Activated naive CD4-positive, alpha-beta T cell treated with anti-CD3 and anti-CD28 coated beads, Interleukin-2, amount 50 U/mL, for 72 hours (primary cell): ENCODE results near the gene SEMA4C. TPM values are rescaled to one million over a fixed set of nuclear protein-coding genes. Genes with fewer than 3 reads are reported as not detected.
"Not testable (repeated sequence)": the region's sequence is repeated elsewhere in the genome, so short reads cannot be mapped to it uniquely, and the experiment has no call there.

ENCODE experiments used
- ATAC-seq, 2 donors: fragments of 150-1000 bp; cut with Tn5 transposase; 2 replicates each; pipeline ENCODE4 v1.10.0; 2021; ENCODE audit warnings: mild to moderate bottlenecking in 2 of 2, moderate library complexity in 2 of 2
- DNase-seq, 2 donors: peaks; one replicate each; pipeline ENCODE4 v3.0.0; 2021 to 2022; ENCODE audit warnings: low spot score in 2 of 2
- H3K27ac Mint-ChIP-seq, 2 donors: one replicate each; pipeline ENCODE4 v1.8.0; 2022; ENCODE audit warnings: mild to moderate bottlenecking in 2 of 2, mixed read lengths in 2 of 2
- H3K36me3 Mint-ChIP-seq, 2 donors: one replicate each; pipeline ENCODE4 v1.8.0; 2022; ENCODE audit warnings: mixed read lengths in 2 of 2
- H3K9me3 Mint-ChIP-seq, 2 donors: one replicate each; pipeline ENCODE4 v1.8.0; 2022; ENCODE audit warnings: mixed read lengths in 2 of 2
- total RNA-seq, 2 donors: library from RNA; stranded (reverse); gene quantifications; one replicate each; pipeline ENCODE4 v1.2.3, GENCODE V29; 2022

SEMA4C gene
- total RNA-seq, 2 donors from 2014 or later = 6.8 to 10.8 TPM

- DNase-seq = no peak
- H3K27ac Mint-ChIP-seq = no peak overlapping the region
- ATAC-seq = no peak
Measured at GRCh38 chr2:96903815-96904214, 33.9 kb upstream of the SEMA4C start.

GRCh38 chr2:96903318-96903717 is 33.4 kb upstream of the SEMA4C start:
- no peak overlapping the region for H3K27ac Mint-ChIP-seq
- ATAC-seq = no peak
- no peaks in the 10 kb centered on the region for H3K9me3 Mint-ChIP-seq
- no peak for DNase-seq
- H3K36me3 Mint-ChIP-seq = no peaks in the 10 kb centered on the region

More at GRCh38 chr2:96903815-96904214, 33.9 kb upstream of the SEMA4C start:
- no peaks in the 10 kb centered on the region for H3K36me3 Mint-ChIP-seq
- no peaks in the 10 kb centered on the region for H3K9me3 Mint-ChIP-seq

- H3K36me3 Mint-ChIP-seq = no peaks in the 10 kb centered on the region
- DNase-seq = no peak
Measured at GRCh38 chr2:96900237-96900636, 30.4 kb upstream of the SEMA4C start.

GRCh38 chr2:96899413-96899741 is 29.5 kb upstream of the SEMA4C start:
- ATAC-seq (no peak), DNase-seq (no peak)
- no peaks in the 10 kb centered on the region for H3K36me3 Mint-ChIP-seq
- H3K27ac Mint-ChIP-seq = no peak overlapping the region
- no peaks in the 10 kb centered on the region for H3K9me3 Mint-ChIP-seq

More at GRCh38 chr2:96900237-96900636, 30.4 kb upstream of the SEMA4C start:
- Mint-ChIP-seq H3K9me3 (no peaks in the 10 kb centered on the region), H3K27ac (peak overlapping the region in 1 of 2 donors; percentile 50)
- ATAC-seq = no peak

GRCh38 chr2:96898641-96899412 is 28.9 kb upstream of the SEMA4C start:
- Mint-ChIP-seq H3K36me3 (no peaks in the 10 kb centered on the region), H3K9me3 (no peaks in the 10 kb centered on the region), H3K27ac (no peak overlapping the region)
- ATAC-seq (peak in 1 of 2 donors; percentile 59), DNase-seq (no peak)

GRCh38 chr2:96898135-96898505 is 28.2 kb upstream of the SEMA4C start:
- no peaks in the 10 kb centered on the region for H3K36me3 Mint-ChIP-seq
- no peaks in the 10 kb centered on the region for H3K9me3 Mint-ChIP-seq
- DNase-seq = no peak
- peak overlapping the region in 1 of 2 donors; percentile 37 for H3K27ac Mint-ChIP-seq
- no peak for ATAC-seq

GRCh38 chr2:96897491-96898134 is 27.7 kb upstream of the SEMA4C start:
- ATAC-seq = no peak
- Mint-ChIP-seq H3K36me3 (no peaks in the 10 kb centered on the region), H3K9me3 (no peaks in the 10 kb centered on the region), H3K27ac (peak overlapping the region in 1 of 2 donors; percentile 37)
- DNase-seq = no peak

- H3K36me3 Mint-ChIP-seq = no peaks in the 10 kb centered on the region
- peak overlapping the region in 1 of 2 donors; percentile 55 for H3K27ac Mint-ChIP-seq
- H3K9me3 Mint-ChIP-seq = no peaks in the 10 kb centered on the region
- ATAC-seq (peak; percentile 29 to 42), DNase-seq (no peak)
Measured at GRCh38 chr2:96895746-96896651, 26.1 kb upstream of the SEMA4C start.

- Mint-ChIP-seq H3K27ac (no peak overlapping the region), H3K9me3 (no peaks in the 10 kb centered on the region)
Measured at GRCh38 chr2:96895032-96895745, 25.3 kb upstream of the SEMA4C start.

GRCh38 chr2:96894151-96894531 is 24.3 kb upstream of the SEMA4C start:
- Mint-ChIP-seq H3K9me3 (no peaks in the 10 kb centered on the region), H3K36me3 (no peaks in the 10 kb centered on the region), H3K27ac (no peak overlapping the region)
- no peak for DNase-seq
- no peak for ATAC-seq

More at GRCh38 chr2:96895032-96895745, 25.3 kb upstream of the SEMA4C start:
- DNase-seq = no peak
- H3K36me3 Mint-ChIP-seq = no peaks in the 10 kb centered on the region
- no peak for ATAC-seq

- peak overlapping the region in 1 of 2 donors; percentile 19 for H3K27ac Mint-ChIP-seq
- ATAC-seq (peak in 1 of 2 donors; percentile 17), DNase-seq (no peak)
- no peaks in the 10 kb centered on the region for H3K36me3 Mint-ChIP-seq
- no peaks in the 10 kb centered on the region for H3K9me3 Mint-ChIP-seq
Measured at GRCh38 chr2:96893289-96894150, 23.6 kb upstream of the SEMA4C start.

GRCh38 chr2:96891591-96892333 is 21.9 kb upstream of the SEMA4C start:
- no peaks in the 10 kb centered on the region for H3K36me3 Mint-ChIP-seq
- H3K9me3 Mint-ChIP-seq = no peaks in the 10 kb centered on the region
- no peak for DNase-seq
- peak overlapping the region; percentile 24 to 39 for H3K27ac Mint-ChIP-seq
- peak in 1 of 2 donors; percentile 29 for ATAC-seq

GRCh38 chr2:96890726-96891385 is 21.0 kb upstream of the SEMA4C start:
- H3K9me3 Mint-ChIP-seq = no peaks in the 10 kb centered on the region
- H3K36me3 Mint-ChIP-seq = no peaks in the 10 kb centered on the region
- ATAC-seq (no peak), DNase-seq (no peak)
- H3K27ac Mint-ChIP-seq = peak overlapping the region in 1 of 2 donors; percentile 24

GRCh38 chr2:96890252-96890651 is 20.4 kb upstream of the SEMA4C start:
- H3K27ac Mint-ChIP-seq = no peak overlapping the region
- no peaks in the 10 kb centered on the region for H3K9me3 Mint-ChIP-seq
- no peaks in the 10 kb centered on the region for H3K36me3 Mint-ChIP-seq
- no peak for DNase-seq
- ATAC-seq = no peak

GRCh38 chr2:96889502-96889901 is 19.6 kb upstream of the SEMA4C start:
- not testable (repeated sequence) for H3K9me3 Mint-ChIP-seq, H3K36me3 Mint-ChIP-seq, DNase-seq, ATAC-seq, H3K27ac Mint-ChIP-seq
